Measurements from ENCODE around the gene ORC2.
A peak's percentile ranks its signal among the peaks of the same experiment; 100 is the strongest.
"Not testable (repeated sequence)": the region's sequence is repeated elsewhere in the genome, so short reads cannot be mapped to it uniquely, and the experiment has no call there.

Gene ORC2

DNA sequence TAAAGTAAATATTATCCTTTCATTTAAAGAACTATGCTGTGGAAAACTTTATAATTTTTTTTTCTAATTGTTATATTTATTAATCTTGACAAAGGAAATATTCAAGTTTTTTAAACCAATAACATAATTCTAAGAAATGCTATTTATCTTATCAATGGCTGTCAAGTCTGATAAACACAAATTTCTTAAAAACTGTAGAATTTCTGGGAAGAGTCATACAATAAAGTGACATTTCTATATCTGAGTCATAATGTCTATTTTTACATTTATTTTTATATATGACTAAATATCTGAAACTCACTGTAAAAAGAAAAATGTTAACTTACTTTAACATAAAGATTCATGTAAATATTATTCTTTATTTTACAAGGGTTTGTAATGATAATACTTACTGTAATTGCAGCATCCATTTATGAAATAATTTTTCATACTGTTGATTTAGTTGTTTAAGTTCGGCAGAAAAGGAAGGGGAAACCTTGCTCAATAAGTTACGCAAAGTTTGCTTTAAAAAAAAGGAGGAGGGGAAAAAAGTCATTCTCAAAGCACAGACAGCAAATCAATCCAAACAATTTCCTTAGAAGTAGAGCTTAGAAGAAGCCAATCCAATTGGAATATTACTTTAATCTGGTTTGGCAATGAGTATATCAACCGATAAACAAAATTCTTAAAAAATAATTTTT, 32.4 kb downstream of the ORC2 start:
- no peak for DNase-seq

DNA sequence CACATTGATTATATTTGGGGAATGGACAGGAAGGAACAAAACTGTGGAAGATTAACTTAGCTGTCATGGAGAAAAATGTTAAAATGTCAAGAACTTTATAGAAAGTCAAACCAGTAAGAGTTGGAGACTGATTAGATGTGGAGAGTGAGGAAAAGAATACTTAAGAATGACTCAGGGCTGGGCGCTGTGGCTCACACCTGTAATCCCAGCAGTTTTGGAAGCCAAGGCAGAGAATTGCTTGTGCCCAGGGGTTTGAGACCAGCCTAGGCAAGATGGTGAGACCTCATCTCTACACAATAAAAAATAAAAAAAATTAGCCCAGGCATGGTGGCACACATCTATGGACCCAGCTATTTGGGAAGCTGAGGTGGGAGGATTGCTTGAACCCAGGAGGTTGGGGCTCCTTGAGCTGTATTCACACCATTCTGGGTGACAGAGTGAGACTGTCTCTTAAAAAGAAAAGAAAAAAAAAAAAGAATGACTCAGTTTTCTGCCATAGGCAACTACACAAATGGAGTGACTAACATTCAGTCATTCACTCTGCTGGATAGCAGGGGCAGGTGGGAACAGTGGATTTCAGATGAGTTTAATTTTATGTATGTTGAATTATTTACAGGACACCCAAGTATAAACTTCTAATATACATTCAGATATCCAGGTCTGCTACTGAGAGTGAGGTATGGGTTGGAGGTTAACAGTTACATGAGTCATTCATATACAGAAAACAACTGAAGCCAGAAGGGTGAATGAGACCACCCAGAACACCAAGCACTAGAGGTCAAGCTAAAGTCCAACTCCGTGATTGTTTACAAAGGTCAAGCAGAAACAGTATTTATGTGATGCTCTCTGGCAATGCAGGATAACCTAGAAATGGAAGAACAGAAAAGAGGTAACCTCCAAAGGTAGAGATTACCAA, 33.9 kb downstream of the ORC2 start:
- no peak for DNase-seq

DNA sequence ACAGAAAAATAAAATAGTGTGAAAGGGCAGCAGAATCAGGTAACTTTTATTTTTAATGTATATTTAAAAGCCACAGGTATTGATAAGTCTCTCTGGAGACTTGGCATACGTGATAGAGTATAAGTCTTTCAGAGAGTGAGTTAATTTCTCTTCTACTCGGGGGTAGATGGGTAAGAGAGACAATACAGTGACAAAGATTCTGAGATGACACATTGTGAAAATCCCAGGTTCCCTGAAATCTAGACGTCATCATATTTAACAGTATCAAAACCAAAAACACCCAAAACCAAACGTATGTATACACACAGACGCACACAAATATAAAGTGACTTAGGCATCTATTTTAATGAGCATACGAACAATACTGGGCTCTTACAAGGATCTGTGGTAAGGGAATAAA, 41.0 kb downstream of the ORC2 start:
- DNase-seq, result no peak

DNA sequence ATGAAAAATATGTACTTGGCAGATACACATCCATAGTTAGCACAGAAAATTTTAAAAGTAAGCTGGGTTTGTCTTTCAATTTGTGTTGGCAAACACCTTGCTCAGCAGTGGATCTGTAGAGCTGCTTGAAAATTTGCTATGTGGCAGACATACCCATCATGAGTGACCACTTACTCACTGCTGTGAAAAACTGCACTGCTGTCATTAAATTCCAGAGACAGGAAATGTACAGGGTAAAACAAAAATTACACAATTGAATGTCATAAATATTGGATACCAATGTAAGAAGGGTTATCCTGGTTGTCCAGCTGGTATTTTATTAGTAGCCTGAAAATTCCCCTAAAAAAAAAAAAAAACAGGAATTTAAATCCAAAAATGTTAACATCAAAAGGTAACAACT, 49.8 kb downstream of the ORC2 start:
- no peak for DNase-seq

DNA sequence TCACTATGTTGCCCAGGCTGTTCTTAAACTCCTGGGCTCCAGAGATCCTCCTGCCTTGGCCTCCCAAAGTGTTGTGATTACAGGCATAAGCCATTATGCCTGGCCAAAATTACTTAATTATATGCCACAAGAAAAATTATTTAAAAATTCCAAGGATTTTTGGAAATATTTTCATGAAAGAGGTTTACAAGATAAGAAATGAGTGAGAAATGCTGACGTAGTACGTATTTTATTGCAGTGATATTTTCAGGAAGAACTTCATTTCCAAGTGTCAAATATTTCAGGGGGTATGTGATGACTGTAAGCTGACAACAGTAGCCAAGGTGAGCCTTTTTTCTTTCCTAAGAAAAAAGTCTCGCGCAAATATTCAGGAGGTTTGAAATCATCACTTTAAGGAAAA, 53.5 kb downstream of the ORC2 start:
- no peak for DNase-seq

DNA sequence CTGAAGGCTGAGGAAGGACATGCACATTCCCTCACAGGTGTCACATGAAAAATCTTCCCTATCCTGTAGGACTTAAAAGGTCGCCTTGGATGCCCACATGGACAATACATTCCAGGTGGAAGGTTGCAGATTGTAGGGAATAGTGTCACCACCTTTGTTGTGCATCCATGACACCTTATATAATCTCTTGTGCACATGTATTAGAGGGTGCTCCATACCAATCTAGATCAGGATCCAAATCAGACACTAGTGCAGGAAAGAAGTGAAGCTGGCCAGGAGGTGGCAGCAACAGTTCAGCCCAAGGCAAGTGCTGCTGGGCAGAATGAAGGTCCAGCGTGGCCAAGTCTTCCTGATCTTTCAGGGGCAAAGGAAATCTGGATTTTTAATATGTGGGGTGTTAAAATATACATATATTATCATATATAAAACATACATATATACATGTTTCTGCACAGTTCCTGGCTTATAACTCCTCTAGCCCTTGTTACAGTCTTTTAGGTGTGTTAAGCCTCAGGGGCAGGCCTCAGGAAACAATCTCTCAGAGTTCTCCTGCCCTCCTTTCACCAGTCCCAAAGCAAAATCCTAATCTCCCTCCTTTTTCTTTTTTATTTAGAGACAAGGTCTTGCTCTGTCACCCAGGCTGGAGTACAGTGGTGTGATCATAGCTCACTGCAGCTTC, 57.7 kb downstream of the ORC2 start:
- DNase-seq, result peak; percentile 16

DNA sequence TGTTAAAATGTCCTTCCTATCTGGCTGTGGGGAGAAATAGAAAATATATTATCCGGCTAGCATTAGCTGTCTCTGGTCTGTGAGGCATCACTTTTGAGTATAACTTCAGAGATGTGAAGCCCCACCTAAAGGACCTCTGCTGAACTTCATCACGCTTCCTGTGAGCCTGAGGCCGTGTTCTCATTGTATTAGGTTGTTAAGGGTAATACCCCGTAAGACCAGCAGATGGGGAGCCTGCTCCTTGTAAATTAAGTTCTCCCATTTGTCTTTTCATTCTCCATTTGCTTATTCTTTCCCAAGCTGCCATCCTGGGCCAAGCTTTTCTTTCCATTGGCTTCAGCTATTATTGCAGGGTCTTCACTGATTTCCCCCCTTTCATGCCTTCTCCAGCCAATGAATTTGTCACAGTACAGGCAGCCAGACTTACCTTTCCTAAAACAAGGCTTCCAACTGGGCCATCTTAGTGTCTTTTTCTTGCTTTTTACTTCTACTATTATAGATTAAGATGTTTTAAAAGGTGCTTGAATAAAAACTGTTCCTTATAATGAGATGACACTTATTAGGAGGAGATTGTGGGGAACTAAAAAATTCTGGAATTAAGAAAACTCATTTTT, 61.9 kb downstream of the ORC2 start:
- DNase-seq, result peak; percentile 7

DNA sequence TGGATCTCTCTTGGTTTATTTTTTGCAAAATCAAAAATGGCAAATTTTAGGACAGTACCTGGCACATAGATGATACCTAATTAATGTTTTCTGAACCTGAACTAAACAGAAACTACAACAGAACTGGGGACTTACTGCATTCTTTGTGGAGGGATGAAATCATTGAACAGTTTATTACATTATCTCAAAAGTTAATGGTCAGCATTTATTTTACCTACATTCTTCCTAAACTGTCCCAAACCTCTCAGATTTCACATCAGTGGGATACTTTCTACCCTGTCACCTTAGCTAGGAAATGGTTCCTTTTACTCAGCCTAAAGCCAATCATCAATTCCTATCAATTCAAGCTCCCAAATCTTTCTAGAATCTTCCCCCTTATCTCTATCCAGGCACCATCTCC, 64.0 kb downstream of the ORC2 start:
- no peak for DNase-seq

DNA sequence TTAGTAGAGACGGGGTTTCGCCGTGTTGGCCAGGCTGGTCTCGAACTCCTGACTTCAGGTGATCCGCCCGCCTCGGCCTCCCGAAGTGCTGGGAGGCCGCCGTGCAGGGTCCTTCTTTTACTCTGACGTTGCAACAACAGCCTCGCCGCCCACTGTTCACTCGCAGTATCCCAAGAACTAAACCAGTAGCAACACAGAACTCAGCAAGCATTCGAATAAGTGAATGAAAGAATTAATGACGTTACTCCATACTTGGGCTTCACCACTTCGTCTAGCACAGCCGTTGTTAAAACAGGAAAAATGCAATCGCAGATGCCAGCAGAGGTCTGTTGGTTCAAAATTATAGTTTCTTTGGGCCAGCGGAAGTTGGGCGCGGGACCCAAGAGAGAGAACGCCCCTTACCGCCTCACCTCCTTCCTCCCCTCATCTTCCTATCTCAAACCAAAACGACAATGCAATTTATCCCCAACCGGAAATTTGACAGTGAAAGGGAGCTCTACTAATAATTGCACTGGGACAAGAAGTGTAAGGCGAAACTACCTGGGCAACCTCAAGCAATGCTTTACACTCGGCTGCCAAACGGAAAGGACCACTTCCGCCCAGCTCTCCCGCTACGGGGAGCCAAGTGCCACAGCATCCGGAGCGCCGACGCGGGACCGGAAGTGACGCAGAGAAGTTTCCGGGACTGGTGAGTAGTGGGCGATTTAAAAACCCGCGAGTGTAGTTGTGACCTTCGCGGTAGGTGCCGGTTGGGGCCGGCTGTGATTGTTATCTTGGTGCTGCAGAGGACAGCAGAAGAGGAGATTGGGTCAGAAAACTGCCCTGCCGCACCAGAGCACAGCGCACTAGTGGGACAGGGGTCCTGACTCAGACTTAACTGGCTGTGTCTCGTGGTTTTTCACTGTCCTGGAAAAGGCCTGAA, 74.5 kb downstream of the ORC2 start, which contains the start of the genes NIF3L1 and PPIL3:
Gene NIF3L1 (plus strand): TSS at position 668 of the 922 bp plus-strand sequence. CDS start 2,573 bp downstream, outside the sequence.
Gene PPIL3 (minus strand): TSS at position 374 of the 922 bp plus-strand sequence. CDS start 1,462 bp downstream, outside the sequence.
- peak; percentile 96 for DNase-seq

DNA sequence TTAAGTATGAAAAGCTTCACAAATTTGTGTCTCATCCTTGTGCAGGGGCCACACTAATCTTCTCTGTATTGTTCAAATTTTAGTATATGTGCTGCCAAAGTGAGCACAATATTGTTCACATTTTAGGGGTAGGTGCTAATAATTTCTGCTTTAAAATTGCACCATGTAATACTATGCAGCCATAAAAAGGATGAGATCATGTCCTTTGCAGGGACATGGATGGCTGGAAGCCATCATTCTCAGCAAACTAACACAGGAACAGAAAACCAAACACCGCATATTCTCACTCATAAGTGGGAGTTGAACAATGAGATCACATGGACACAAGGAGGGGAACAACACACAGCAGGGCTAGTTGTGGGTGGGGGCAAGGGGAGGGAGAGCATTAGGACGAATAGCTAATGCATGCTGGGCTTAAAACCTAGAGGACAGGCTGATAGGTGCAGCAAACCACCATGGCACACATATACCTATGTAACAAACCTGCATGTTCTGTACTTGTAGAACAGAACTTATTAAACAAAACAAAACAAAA, 81.7 kb downstream of the ORC2 start:
- not testable (repeated sequence) for DNase-seq

DNA sequence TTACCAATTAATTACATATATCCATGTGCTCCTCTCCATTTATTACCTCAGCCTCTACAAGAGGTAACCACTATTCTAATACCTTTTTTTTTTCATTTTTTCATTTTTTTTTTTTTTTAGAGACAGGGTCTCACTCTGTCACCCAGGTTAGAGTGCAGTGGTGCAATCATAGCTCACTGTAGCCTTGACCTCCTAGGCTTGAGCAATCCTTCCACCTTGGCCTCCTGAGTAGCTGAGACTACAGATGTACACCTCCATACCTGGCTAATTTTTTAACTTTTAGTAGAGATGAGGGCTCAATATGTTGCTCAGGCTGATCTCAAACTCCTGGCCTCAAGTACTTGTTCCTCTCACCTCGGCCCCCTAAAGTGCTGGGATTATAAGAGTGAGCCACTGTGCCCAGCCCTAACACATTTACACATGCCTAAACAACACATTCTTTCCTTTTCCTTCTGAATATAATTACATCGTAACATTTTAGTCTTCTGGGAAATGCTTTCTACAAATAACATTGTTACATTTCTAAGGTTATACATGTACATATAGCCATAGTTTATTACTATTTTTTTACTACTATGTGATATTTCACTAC, 85.1 kb downstream of the ORC2 start:
- DNase-seq, result no peak

DNA sequence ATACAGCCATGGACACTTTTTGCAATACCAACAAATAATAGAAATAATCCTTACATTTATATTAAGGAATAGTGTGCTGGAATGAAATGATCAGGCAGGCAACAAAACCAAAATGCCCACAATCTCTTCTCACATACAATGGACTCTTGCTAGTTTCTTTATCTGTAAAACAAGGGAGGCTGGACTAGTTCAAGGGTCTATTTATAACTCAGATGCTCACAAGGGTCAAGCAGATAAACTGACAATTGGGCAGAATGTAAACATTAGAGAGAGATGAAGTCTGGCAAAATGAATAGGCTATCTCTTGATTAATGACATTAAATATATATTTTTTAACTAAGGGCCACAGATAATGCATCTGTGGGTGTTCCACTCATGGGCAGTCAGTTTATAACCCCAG, 86.0 kb downstream of the ORC2 start:
- no peak for DNase-seq

DNA sequence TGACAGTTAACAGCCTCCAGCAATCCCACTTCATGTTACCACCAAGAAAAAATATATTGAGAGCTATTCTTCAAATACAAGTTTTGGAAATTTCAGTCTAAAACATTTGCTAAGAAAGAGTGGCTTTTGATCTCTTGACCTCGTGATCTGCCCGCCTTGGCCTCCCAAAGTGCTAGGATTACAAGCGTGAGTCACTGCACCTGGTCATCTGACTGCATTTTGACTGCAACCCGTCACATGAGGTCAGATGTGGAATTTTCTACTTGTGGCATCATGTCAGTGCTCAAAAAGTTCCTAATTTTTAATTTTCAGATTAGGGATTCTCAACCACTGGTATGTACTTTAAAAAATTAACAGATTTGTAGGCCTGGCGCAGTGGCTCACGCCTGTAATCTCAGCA, 89.9 kb downstream of the ORC2 start:
- DNase-seq, result no peak

DNA sequence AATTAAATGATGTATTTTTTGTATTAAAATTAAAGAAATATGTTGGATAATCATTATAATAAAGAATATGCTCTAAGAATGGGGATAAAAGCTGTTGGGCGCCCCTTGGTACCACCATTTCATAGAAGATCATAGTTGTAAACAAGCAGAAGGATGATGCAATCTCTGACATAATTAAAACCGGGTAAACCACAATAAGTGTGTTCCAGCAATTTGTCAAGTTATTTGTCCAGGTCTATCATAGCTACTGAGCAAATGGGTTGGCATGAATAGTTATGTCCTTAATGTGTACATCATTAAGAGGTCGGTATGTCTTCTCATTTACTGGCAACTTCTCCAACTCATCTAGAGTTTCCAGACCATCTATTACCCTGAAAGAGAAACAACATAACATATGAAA, 92.3 kb downstream of the ORC2 start:
- DNase-seq, result no peak

DNA sequence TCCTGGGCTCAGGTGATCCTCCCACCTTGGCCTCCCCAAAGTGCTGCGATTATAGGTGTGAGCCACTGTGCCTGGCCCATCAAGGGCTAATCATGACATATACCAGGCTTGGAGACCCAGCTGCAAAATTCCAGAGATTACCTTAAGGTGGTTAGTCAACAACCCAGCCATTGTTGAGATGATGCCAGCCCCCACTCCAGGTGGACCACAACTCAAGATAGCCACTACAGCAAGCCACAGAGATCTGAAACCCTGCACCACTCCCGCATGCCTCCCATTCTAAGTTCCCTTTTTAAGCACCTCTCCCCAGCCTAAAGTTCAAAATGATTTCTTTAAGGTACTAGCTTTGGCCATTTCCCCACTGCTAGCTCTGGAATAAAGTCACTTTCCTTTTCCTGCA, 94.4 kb downstream of the ORC2 start:
- DNase-seq, result no peak

DNA sequence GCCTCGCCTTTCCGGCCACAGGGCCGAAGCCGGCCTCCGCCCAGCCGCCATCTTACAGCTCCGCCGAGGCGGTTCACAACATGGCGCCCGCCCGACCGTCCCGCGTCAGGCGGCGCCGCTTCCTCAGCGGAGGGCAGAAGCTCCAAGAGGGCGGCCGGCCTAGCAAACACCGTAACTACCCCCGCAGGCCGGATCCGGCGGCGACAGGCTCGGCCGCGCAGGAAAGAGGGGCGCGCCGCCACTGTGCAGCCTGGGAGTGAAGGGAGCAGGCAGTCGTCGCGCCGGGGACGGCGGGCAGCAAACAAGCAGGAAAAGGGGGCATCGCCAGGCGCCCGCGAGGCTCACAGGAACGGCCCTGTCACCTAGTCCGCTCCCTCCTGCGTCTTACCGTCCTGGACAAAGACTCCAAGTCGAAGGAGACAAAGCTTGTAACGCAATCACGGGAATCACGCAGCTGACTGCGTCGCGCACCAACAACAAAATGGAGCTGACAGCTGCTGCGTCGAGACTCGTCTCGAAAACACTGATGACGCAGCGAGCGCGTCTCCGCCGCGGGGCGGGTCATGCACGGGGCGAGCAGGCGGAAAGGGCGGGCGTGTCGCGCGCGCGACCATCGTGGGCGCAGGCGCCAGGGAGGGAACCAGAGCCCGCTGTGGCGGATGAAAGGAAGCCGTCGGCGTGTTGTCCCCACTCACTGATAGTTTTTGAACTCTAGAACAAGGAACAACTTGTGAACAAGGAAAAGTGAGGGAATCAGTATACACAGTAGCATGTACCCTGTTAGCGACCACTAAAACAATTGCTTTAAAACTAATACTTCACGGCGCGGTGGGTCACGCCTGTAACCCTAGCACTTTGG, 99.1 kb downstream of the ORC2 start, which contains the start of gene CLK1:
Gene CLK1 (minus strand): TSS at position 483 of the 859 bp plus-strand sequence. CDS start 2,796 bp downstream, outside the sequence.
- peak; percentile 82 for DNase-seq

DNA sequence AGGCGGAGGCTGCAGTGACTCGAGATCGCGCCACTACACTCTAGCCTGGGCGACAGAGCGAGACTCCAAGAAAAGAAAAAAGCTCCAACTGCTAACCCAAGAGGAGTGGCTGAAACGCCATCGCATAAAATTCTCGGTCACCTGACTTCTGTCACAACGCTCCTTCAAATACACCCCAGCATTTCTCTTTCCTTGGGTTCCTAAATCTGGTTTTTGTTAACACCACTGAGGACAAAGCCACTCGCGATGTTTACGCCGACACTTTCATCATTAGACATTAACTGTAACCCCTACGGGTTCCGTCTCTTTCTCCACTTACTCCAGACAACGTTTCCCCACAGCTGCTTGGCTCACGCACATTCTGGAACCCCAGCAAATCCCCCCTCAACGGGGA, 99.7 kb downstream of the ORC2 start:
- no peak for DNase-seq

DNA sequence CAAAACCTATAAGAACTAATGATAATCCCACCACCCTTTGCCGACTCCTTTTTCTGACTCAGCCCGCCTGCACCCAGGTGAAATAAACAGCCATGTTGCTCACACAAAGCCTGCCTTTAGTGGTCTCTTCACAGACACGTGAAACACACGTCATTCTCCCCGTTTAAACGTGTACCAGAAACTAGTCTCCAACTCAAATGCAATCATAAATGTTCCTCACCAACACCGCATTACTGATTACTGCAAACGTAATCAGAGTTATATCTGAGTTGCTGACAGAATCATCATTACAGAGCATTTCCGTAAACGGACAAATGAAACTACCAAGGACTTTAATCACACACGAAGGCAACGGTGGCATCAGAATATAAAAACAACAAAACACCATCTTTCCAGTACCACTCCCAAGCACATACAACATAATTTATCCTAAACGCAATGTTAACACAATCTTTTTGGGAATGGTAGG, 100.9 kb downstream of the ORC2 start:
- DNase-seq, result no peak

DNA sequence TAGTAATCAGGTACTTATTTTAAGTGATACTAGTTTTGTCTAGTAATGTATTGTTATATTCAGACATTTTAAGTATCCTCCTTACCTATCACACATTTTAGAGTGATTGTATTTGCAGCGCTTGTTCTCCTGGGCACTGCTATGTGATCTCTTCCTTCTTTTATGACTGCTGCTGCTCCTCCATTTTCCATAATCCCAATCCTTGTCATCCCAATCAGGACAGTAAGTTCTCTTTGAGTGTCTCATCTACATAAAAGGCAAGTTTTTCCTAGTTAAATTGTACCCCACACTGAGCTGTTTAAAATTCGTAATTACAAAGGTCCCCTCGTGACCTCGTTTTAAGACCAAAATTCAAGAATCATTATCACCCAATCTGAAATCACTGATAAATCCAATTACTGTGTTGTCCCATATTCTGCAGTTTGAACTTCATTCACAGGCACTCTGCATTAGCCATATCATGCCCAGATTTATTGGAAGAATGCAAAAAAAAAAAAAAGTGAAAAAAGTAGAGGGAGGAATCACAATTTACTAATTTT, 101.8 kb downstream of the ORC2 start:
- DNase-seq, result no peak

Data from NCI-H2029 treated with DMSO at 0.1 percent for 48 hours (cell line).